Stomach (tissue), 9 donors: ENCODE results near the gene IL16. TPM values are rescaled to one million over a fixed set of nuclear protein-coding genes. Genes with fewer than 3 reads are reported as not detected.
A peak's percentile ranks its signal among the peaks of the same experiment; 100 is the strongest.

Experiments
- DNase-seq, 2 donors: peaks; one replicate each; pipeline versions ENCODE4 v3.0.0 to v3.0.0-alpha.2; 2013 to 2019
- H3K27ac ChIP-seq, 5 donors: fragments of 200-600 bp in 4 of 5; sonication (generic) in 4 of 5; one replicate each; pipeline ENCODE4 v1.5.1; 2013 to 2019; ENCODE audit warnings: mild to moderate bottlenecking in 1 of 5, moderate library complexity in 1 of 5
- H3K27me3 ChIP-seq, 3 donors: fragments of 200-600 bp; sonication (generic); one replicate each; pipeline ENCODE4 v1.5.1; 2017 to 2019; ENCODE audit warnings: mixed run types in 1 of 3
- H3K36me3 ChIP-seq, 4 donors: fragments of 200-600 bp; sonication (generic); 1 replicate in 3 of 4; 2 replicates in 1 of 4; pipeline ENCODE4 v1.5.1; 2016 to 2019
- H3K4me1 ChIP-seq, 4 donors: fragments of 200-600 bp; sonication (generic); one replicate each; pipeline ENCODE4 v1.5.1; 2016 to 2019
- H3K4me3 ChIP-seq, 4 donors: fragments of 200-600 bp; sonication (generic) in 3 of 4; one replicate each; pipeline ENCODE4 v1.5.1; 2016 to 2019; ENCODE audit warnings: mild to moderate bottlenecking in 1 of 4
- H3K9me3 ChIP-seq, 4 donors: fragments of 200-600 bp; sonication (generic); one replicate each; pipeline ENCODE4 v1.5.1; 2016 to 2019
- CTCF ChIP-seq, 7 experiments: fragments of 450-650 bp in 4 of 7; fragments of 200-600 bp in 3 of 7; sonication (generic) in 3 of 7; IDR thresholded peaks; one replicate each; pipeline ENCODE4 v1.5.1; 2016 to 2019; ENCODE audit warnings: antibody characterized with exemption in 7 of 7, control low read depth in 2 of 7, mild to moderate bottlenecking in 1 of 7
- EP300 ChIP-seq: sonication (generic); formaldehyde crosslinking; IDR thresholded peaks from one replicate; pipeline ENCODE4 v1.6.1; 2017; ENCODE audit warnings: antibody characterized with exemption
- POLR2A ChIP-seq, 4 donors: fragments of 450-650 bp; IDR thresholded peaks; one replicate each; pipeline ENCODE4 v1.6.1; 2016; ENCODE audit warnings: antibody characterized with exemption in 4 of 4, control low read depth in 2 of 4, mild to moderate bottlenecking in 1 of 4, moderate library complexity in 1 of 4
- POLR2AphosphoS5 ChIP-seq, 3 donors: sonication (generic); formaldehyde crosslinking; IDR thresholded peaks; one replicate each; pipeline ENCODE4 v1.6.1; 2016; ENCODE audit warnings: antibody characterized with exemption in 3 of 3
- WGBS, 5 donors: extraction: QIAGEN DNeasy Blood & Tissue Kit in 3 of 5; methylation state at CpG; one replicate each; pipeline versions ENCODE4 v1.1.5 to v1.1.7; 2013 to 2018; 5-methylcytosine and 5-hydroxymethylcytosine counted together
- intact Hi-C: fragments of 100-400 bp; cut with DNase I; formaldehyde crosslinking; loops from one replicate; pipeline ENCODE4 v1.15.1; 2023; ENCODE audit warnings: low total_unique reads
- polyA plus RNA-seq, 3 donors: library from polyadenylated mRNA; stranded (reverse); fragments of 200-250 nt; gene quantifications; one replicate each; pipeline ENCODE4 v1.2.3, GENCODE V29; 2013
- total RNA-seq, 5 donors: library from RNA; depleted of rRNA; stranded (reverse); fragments of >200 nt; gene quantifications; one replicate each; pipeline versions ENCODE4 v1.1.0 to v1.2.3, GENCODE V29; 2014 to 2016
- donor health status: healthy with polysubstance abuse.
- donor health status: Bipolar disorder and iron deficiency.
- donor health status: healthy.

IL16 gene
- total and polyA plus RNA-seq, 8 donors: 4.9 to 21.0 (median 8.7) TPM

GRCh38 chr15:81293728-81294515 is 97.2 kb downstream of the IL16 start:
- intact Hi-C loops: no loop called here
- Histone ChIP-seq H3K27ac (peak overlapping the region; percentile 54 to 82 (median 59)), H3K9me3 (no peaks in the 10 kb centered on the region), H3K4me3 (peak overlapping the region in 1 of 4 donors; percentile 18), H3K4me1 (peaks cover 5 to 43% (median 28%) of the 10 kb centered on the region in 4 donors), H3K27me3 (no peaks in the 10 kb centered on the region), H3K36me3 (peaks cover 0 to 21% (median 3%) of the 10 kb centered on the region in 4 donors)
- 53 to 61% (median 59%) methylated on average over 9 of the region's 9 CpGs for WGBS, 5 donors
- peak; percentile 42 to 74 for DNase-seq
- TF ChIP-seq POLR2A (IDR thresholded peaks at IDR 0.05): no peak
- no peak for TF ChIP-seq POLR2AphosphoS5 (IDR thresholded peaks at IDR 0.05)
- TF ChIP-seq CTCF (IDR thresholded peaks at IDR 0.05): no peak
- no peak for TF ChIP-seq EP300

GRCh38 chr15:81294516-81294880 is 97.8 kb downstream of the IL16 start:
- intact Hi-C loops: no loop called here
- TF ChIP-seq EP300 (no peak), POLR2A (IDR thresholded peaks at IDR 0.05) (no peak), CTCF (IDR thresholded peaks at IDR 0.05) (no peak), POLR2AphosphoS5 (IDR thresholded peaks at IDR 0.05) (no peak)
- H3K27me3 ChIP-seq: no peaks in the 10 kb centered on the region
- H3K4me3 ChIP-seq: peak overlapping the region in 1 of 4 donors; percentile 18
- H3K4me1 ChIP-seq: peaks cover 5 to 46% (median 28%) of the 10 kb centered on the region in 4 donors
- no peak for DNase-seq
- H3K27ac ChIP-seq: peak overlapping the region; percentile 54 to 82 (median 59)
- 15 to 41% (median 30%) methylated on average over 5 to 6 of the region's 6 CpGs for WGBS, 5 donors
- no peaks in the 10 kb centered on the region for H3K9me3 ChIP-seq
- peaks cover 0 to 27% (median 8%) of the 10 kb centered on the region in 4 donors for H3K36me3 ChIP-seq

GRCh38 chr15:81295486-81296121 is 98.9 kb downstream of the IL16 start:
- Histone ChIP-seq H3K4me3 (no peak overlapping the region), H3K9me3 (no peaks in the 10 kb centered on the region), H3K27ac (peak overlapping the region in 4 of 5 donors; percentile 60 to 82 (median 74)), H3K36me3 (peaks cover 0 to 38% (median 15%) of the 10 kb centered on the region in 4 donors), H3K27me3 (no peaks in the 10 kb centered on the region), H3K4me1 (peaks cover 5 to 47% (median 28%) of the 10 kb centered on the region in 4 donors)
- no peak for DNase-seq
- TF ChIP-seq EP300: no peak
- TF ChIP-seq CTCF (IDR thresholded peaks at IDR 0.05): no peak
- no peak for TF ChIP-seq POLR2AphosphoS5 (IDR thresholded peaks at IDR 0.05)
- no peak for TF ChIP-seq POLR2A (IDR thresholded peaks at IDR 0.05)
- WGBS, 5 donors: 72 to 78% (median 76%) methylated on average over 5 of the region's 5 CpGs
- intact Hi-C loops: no loop called here

DNA sequence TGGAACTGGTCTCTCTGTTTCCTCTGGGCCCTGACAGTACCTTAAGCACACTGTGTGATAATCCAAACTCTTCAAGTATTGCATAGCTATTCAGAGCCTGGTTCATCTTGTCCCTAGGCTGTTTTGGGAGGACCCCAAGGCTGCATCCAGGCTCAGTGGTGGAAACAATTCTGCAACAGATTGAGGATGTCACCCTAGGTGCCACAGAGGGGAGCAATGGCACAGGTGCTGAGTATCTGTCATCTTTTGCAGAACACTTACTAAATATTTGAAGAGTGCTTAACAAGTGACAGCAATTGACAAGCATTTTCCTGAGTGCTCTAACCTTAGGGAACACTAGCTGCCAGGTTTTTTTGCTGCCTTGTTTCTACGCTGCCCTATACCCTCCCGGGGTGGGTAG is 99.5 kb downstream of the IL16 start:
- 57 to 81% (median 73%) methylated on average over 2 of the region's 2 CpGs for WGBS, 5 donors
- no peak for DNase-seq
- Histone ChIP-seq H3K27me3 (no peaks in the 10 kb centered on the region), H3K36me3 (peaks cover 0 to 42% (median 16%) of the 10 kb centered on the region in 4 donors), H3K9me3 (no peaks in the 10 kb centered on the region), H3K4me3 (peak overlapping the region in 3 of 4 donors; percentile 39 to 40 (median 39)), H3K4me1 (peaks cover 5 to 47% (median 28%) of the 10 kb centered on the region in 4 donors), H3K27ac (peak overlapping the region in 4 of 5 donors; percentile 60 to 82 (median 74))
- intact Hi-C loops: no loop called here
- TF ChIP-seq POLR2A (IDR thresholded peaks at IDR 0.05) (no peak), EP300 (no peak), CTCF (IDR thresholded peaks at IDR 0.05) (no peak), POLR2AphosphoS5 (IDR thresholded peaks at IDR 0.05) (no peak)
